ENCODE measurements around the gene IFT43. TPM values are rescaled to one million over a fixed set of nuclear protein-coding genes. Genes with fewer than 3 reads are reported as not detected.

The IFT43 gene
- total RNA-seq, 1 experiment from 2014 or later: 20.3 TPM

DNA sequence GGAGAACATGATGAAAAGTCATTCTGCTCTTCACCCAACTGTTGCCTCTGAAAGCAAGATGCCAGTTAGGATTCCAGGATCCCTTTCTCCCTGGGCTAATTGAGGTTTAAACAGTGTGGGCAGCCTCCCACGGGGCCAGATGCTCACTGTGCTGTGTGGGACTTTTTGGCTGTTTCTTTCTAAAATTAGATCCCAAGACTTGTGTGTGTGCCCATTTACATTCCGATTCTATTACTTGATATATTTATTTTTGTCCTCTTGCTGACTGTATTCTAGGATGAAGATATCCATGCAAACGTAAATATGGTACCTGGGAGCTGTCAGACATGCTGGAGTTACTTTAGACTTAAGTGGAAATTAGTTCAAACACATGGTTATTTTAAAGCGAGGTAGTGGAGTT, 6.2 kb downstream of the IFT43 start:
- no TSS peak for BruUV-seq (replicated peaks)
- Histone ChIP-seq H3K9me3 (ENCODE audit: low read depth, low read length, poor library complexity, severe bottlenecking) (no peaks in the 10 kb centered on the region), H3K4me3 (ENCODE audit: low read depth, low read length, poor library complexity, severe bottlenecking) (no peak overlapping the region), H3K27ac (ENCODE audit: low read depth, low read length, poor library complexity, severe bottlenecking) (no peak overlapping the region), H3K4me1 (ENCODE audit: insufficient read depth, low read length, poor library complexity, severe bottlenecking) (no peaks in the 10 kb centered on the region), H3K27me3 (replicated peaks; ENCODE audit: insufficient read depth, low read depth, low read length, poor library complexity) (no peaks in the 10 kb centered on the region), H3K36me3 (ENCODE audit: insufficient read depth, low read length, poor library complexity, severe bottlenecking) (no peaks in the 10 kb centered on the region)
- intact Hi-C loops (cut with micrococcal nuclease; ENCODE audit: unreplicated experiment): no loop called here
- ChIA-PET CTCF (no interaction called here), POLR2A (ENCODE audit: low non-redundant PET) (no interaction called here)
- DNase-seq (ENCODE audit: low spot score): no peak
- no peak for TF ChIP-seq EZH2 (IDR thresholded peaks at IDR 0.05; ENCODE audit: borderline replicate concordance, low read depth, low read length, poor library complexity, severe bottlenecking)
- TF ChIP-seq, protein P1, sequence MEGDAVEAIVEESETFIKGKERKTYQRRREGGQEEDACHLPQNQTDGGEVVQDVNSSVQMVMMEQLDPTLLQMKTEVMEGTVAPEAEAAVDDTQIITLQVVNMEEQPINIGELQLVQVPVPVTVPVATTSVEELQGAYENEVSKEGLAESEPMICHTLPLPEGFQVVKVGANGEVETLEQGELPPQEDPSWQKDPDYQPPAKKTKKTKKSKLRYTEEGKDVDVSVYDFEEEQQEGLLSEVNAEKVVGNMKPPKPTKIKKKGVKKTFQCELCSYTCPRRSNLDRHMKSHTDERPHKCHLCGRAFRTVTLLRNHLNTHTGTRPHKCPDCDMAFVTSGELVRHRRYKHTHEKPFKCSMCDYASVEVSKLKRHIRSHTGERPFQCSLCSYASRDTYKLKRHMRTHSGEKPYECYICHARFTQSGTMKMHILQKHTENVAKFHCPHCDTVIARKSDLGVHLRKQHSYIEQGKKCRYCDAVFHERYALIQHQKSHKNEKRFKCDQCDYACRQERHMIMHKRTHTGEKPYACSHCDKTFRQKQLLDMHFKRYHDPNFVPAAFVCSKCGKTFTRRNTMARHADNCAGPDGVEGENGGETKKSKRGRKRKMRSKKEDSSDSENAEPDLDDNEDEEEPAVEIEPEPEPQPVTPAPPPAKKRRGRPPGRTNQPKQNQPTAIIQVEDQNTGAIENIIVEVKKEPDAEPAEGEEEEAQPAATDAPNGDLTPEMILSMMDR (conservative IDR thresholded peaks at IDR 0.05; ENCODE audit: low read depth, low read length): no peak

- Histone ChIP-seq H3K4me1 (ENCODE audit: insufficient read depth, low read length, poor library complexity, severe bottlenecking) (no peaks in the 10 kb centered on the region), H3K9me3 (ENCODE audit: low read depth, low read length, poor library complexity, severe bottlenecking) (no peaks in the 10 kb centered on the region), H3K36me3 (ENCODE audit: insufficient read depth, low read length, poor library complexity, severe bottlenecking) (peaks cover 8% of the 10 kb centered on the region), H3K27me3 (replicated peaks; ENCODE audit: insufficient read depth, low read depth, low read length, poor library complexity) (no peaks in the 10 kb centered on the region), H3K4me3 (ENCODE audit: low read depth, low read length, poor library complexity, severe bottlenecking) (no peak overlapping the region), H3K27ac (ENCODE audit: low read depth, low read length, poor library complexity, severe bottlenecking) (no peak overlapping the region)
- CTCF ChIA-PET: no interaction called here
- DNase-seq (ENCODE audit: low spot score): no peak
- intact Hi-C loops (cut with micrococcal nuclease; ENCODE audit: unreplicated experiment): no loop called here
- TF ChIP-seq EZH2 (IDR thresholded peaks at IDR 0.05; ENCODE audit: borderline replicate concordance, low read depth, low read length, poor library complexity, severe bottlenecking): no peak
- TF ChIP-seq, protein P1 (conservative IDR thresholded peaks at IDR 0.05; ENCODE audit: low read depth, low read length): no peak
- no TSS peak for BruUV-seq (replicated peaks)
- POLR2A ChIA-PET (ENCODE audit: low non-redundant PET): no interaction called here
Measured at GRCh38 chr14:75993567-75994041, 8.0 kb downstream of the IFT43 start.

- no peak for DNase-seq (ENCODE audit: low spot score)
- intact Hi-C loops (cut with micrococcal nuclease; ENCODE audit: unreplicated experiment): no loop called here
- BruUV-seq (replicated peaks): no TSS peak
- TF ChIP-seq, protein P1 (conservative IDR thresholded peaks at IDR 0.05; ENCODE audit: low read depth, low read length): no peak
- TF ChIP-seq EZH2 (IDR thresholded peaks at IDR 0.05; ENCODE audit: borderline replicate concordance, low read depth, low read length, poor library complexity, severe bottlenecking): no peak
- Histone ChIP-seq H3K36me3 (ENCODE audit: insufficient read depth, low read length, poor library complexity, severe bottlenecking) (peaks cover 11% of the 10 kb centered on the region), H3K4me1 (ENCODE audit: insufficient read depth, low read length, poor library complexity, severe bottlenecking) (no peaks in the 10 kb centered on the region), H3K4me3 (ENCODE audit: low read depth, low read length, poor library complexity, severe bottlenecking) (no peak overlapping the region), H3K9me3 (ENCODE audit: low read depth, low read length, poor library complexity, severe bottlenecking) (no peaks in the 10 kb centered on the region), H3K27ac (ENCODE audit: low read depth, low read length, poor library complexity, severe bottlenecking) (no peak overlapping the region), H3K27me3 (replicated peaks; ENCODE audit: insufficient read depth, low read depth, low read length, poor library complexity) (no peaks in the 10 kb centered on the region)
- POLR2A ChIA-PET (ENCODE audit: low non-redundant PET): no interaction called here
- CTCF ChIA-PET: no interaction called here
Measured at GRCh38 chr14:75995372-75996041, 9.9 kb downstream of the IFT43 start.
